Trophoblast cell (in vitro differentiated cells and primary cell): ENCODE results near the gene SLC22A14.
A peak's percentile ranks its signal among the peaks of the same experiment; 100 is the strongest.

Source experiments
- DNase-seq, 2 donors: peaks; one replicate each; pipeline ENCODE4 v3.0.0-alpha.2; 2016
- H2AFZ ChIP-seq: 2 replicates; pipeline ENCODE4 v1.6.1; 2013; ENCODE audit warnings: low read length, moderate library complexity, mild to moderate bottlenecking; ENCODE audit not compliant: insufficient read depth, poor library complexity
- H2AK5ac ChIP-seq: 2 replicates; pipeline ENCODE4 v1.6.1; 2013; ENCODE audit warnings: mild to moderate bottlenecking, low read length
- H2BK120ac ChIP-seq: 2 replicates; pipeline ENCODE4 v1.6.1; 2013; ENCODE audit warnings: low read length, mild to moderate bottlenecking, moderate library complexity; ENCODE audit not compliant: insufficient read depth, poor library complexity
- H2BK12ac ChIP-seq: 2 replicates; pipeline ENCODE4 v1.6.1; 2013; ENCODE audit warnings: mild to moderate bottlenecking, low read length, moderate library complexity
- H2BK5ac ChIP-seq: 2 replicates; pipeline ENCODE4 v1.6.1; 2013; ENCODE audit warnings: low read length, low read depth, moderate library complexity, mild to moderate bottlenecking; ENCODE audit not compliant: poor library complexity
- H3K14ac ChIP-seq: 2 replicates; pipeline ENCODE4 v1.6.1; 2013; ENCODE audit warnings: mild to moderate bottlenecking, low read length
- H3K18ac ChIP-seq: 2 replicates; pipeline ENCODE4 v1.6.1; 2013; ENCODE audit warnings: mild to moderate bottlenecking, low read length
- H3K23ac ChIP-seq: 2 replicates; pipeline ENCODE4 v1.6.1; 2013; ENCODE audit warnings: low read length
- H3K27ac ChIP-seq: 2 replicates; pipeline ENCODE4 v1.5.1; 2013; ENCODE audit warnings: low read depth, mild to moderate bottlenecking, inconsistent platforms, low read length, moderate library complexity
- H3K27me3 ChIP-seq: 2 replicates; pipeline ENCODE4 v1.6.1; 2013; ENCODE audit warnings: inconsistent platforms, mild to moderate bottlenecking, low read length, moderate library complexity; ENCODE audit not compliant: insufficient read depth
- H3K36me3 ChIP-seq, 2 experiments: 1 replicate in 1 of 2; 2 replicates in 1 of 2; pipeline ENCODE4 v1.6.1; 2013; ENCODE audit warnings: low read length in 2 of 2, mild to moderate bottlenecking in 2 of 2, moderate library complexity in 1 of 2; ENCODE audit not compliant: insufficient read depth in 2 of 2, control insufficient read depth in 1 of 2
- H3K4ac ChIP-seq: 2 replicates; pipeline ENCODE4 v1.6.1; 2013; ENCODE audit warnings: low read depth, mild to moderate bottlenecking, low read length, moderate library complexity
- H3K4me1 ChIP-seq, 2 experiments: 1 replicate in 1 of 2; 2 replicates in 1 of 2; pipeline ENCODE4 v1.6.1; 2013; ENCODE audit warnings: low read length in 2 of 2, mild to moderate bottlenecking in 2 of 2, moderate library complexity in 1 of 2; ENCODE audit not compliant: insufficient read depth in 2 of 2, control insufficient read depth in 1 of 2
- H3K4me2 ChIP-seq: 2 replicates; pipeline ENCODE4 v1.6.1; 2013; ENCODE audit warnings: inconsistent platforms, mild to moderate bottlenecking, low read length, moderate library complexity
- H3K4me3 ChIP-seq: 2 replicates; pipeline ENCODE4 v1.5.1; 2013; ENCODE audit warnings: mild to moderate bottlenecking, low read depth, low read length, inconsistent platforms
- H3K79me1 ChIP-seq: one replicate; pipeline ENCODE4 v1.6.1; 2013; ENCODE audit warnings: low read length
- H3K79me2 ChIP-seq: 2 replicates; pipeline ENCODE4 v1.6.1; 2013; ENCODE audit warnings: low read length, mild to moderate bottlenecking; ENCODE audit not compliant: control insufficient read depth, insufficient read depth, poor library complexity
- H3K9ac ChIP-seq: 2 replicates; pipeline ENCODE4 v1.6.1; 2013; ENCODE audit warnings: mild to moderate bottlenecking, low read length
- H3K9me3 ChIP-seq: 2 replicates; pipeline ENCODE4 v1.6.1; 2013; ENCODE audit warnings: low read depth, mild to moderate bottlenecking, control low read depth, inconsistent platforms, low read length; ENCODE audit not compliant: insufficient read depth
- H4K12ac ChIP-seq: 2 replicates; pipeline ENCODE4 v1.6.1; 2013; ENCODE audit warnings: low read depth, mild to moderate bottlenecking, low read length, moderate library complexity
- H4K8ac ChIP-seq: 2 replicates; pipeline ENCODE4 v1.6.1; 2013; ENCODE audit warnings: low read depth, mild to moderate bottlenecking, low read length, moderate library complexity
- H4K91ac ChIP-seq: one replicate; pipeline ENCODE4 v1.6.1; 2013; ENCODE audit warnings: low read depth, mild to moderate bottlenecking, low read length, moderate library complexity
- WGBS: extraction: QIAGEN DNeasy Blood & Tissue Kit; methylation state at CpG from one replicate; pipeline ENCODE4 v1.1.7; 2013; ENCODE audit warnings: missing lambda C conversion rate; ENCODE audit not compliant: insufficient read length, insufficient coverage; ENCODE audit errors: extremely low coverage; 5-methylcytosine and 5-hydroxymethylcytosine counted together

SLC22A14 gene

GRCh38 chr3:38354588-38355330 is 72.7 kb downstream of the SLC22A14 start:
- Histone ChIP-seq H2AFZ (no peak overlapping the region), H4K91ac (no peak overlapping the region), H2BK120ac (no peak overlapping the region), H4K8ac (no peak overlapping the region), H3K9ac (no peak overlapping the region), H2AK5ac (no peak overlapping the region), H3K27me3 (no peaks in the 10 kb centered on the region), H3K79me2 (no peaks in the 10 kb centered on the region), H4K12ac (no peak overlapping the region), H3K4me2 (no peak overlapping the region), H3K27ac (no peak overlapping the region), H3K18ac (no peak overlapping the region), H3K79me1 (no peaks in the 10 kb centered on the region), H3K4ac (no peak overlapping the region), H2BK12ac (no peak overlapping the region), H3K4me1 (no peaks in the 10 kb centered on the region), H3K14ac (no peak overlapping the region), H3K4me3 (no peak overlapping the region), H2BK5ac (no peak overlapping the region), H3K23ac (no peak overlapping the region), H3K36me3 (peaks cover 0 to 2% of the 10 kb centered on the region in 2 experiments), H3K9me3 (no peaks in the 10 kb centered on the region)
- DNase-seq: no peak
- WGBS: no CpG with 5 or more reads among the region's 4 CpGs

DNA sequence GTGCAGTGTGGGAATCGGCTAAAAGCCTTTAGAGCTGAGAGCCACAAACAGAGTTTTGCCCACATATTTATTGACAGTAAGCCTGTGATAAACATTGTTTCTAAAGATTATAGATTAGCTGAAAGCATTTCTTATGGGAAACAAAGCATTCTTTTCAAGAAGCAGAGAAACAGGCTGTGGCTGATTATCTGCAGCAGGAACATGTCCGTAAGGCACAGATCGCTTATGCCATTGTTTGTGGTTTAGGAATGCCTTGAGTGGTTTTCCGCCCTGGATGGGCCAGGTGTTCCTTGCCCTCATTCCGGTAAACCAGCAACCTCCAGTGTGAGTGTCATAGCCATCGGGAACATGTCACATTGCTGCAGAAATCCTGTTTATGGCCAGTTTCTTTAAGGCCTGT is 76.9 kb downstream of the SLC22A14 start:
- H3K36me3 ChIP-seq: peaks cover 0 to 2% of the 10 kb centered on the region in 2 experiments
- no peak overlapping the region for H2BK120ac ChIP-seq
- no peaks in the 10 kb centered on the region for H3K4me1 ChIP-seq
- H3K4me2 ChIP-seq: no peak overlapping the region
- no peak overlapping the region for H4K91ac ChIP-seq
- H3K23ac ChIP-seq: no peak overlapping the region
- H2AFZ ChIP-seq: no peak overlapping the region
- H3K27ac ChIP-seq: no peak overlapping the region
- no peak overlapping the region for H3K18ac ChIP-seq
- H3K9me3 ChIP-seq: no peaks in the 10 kb centered on the region
- H4K8ac ChIP-seq: no peak overlapping the region
- no peaks in the 10 kb centered on the region for H3K79me1 ChIP-seq
- no peak overlapping the region for H2AK5ac ChIP-seq
- no peak overlapping the region for H3K14ac ChIP-seq
- H4K12ac ChIP-seq: no peak overlapping the region
- no CpG with 5 or more reads among the region's 6 CpGs for WGBS
- H2BK5ac ChIP-seq: no peak overlapping the region
- H3K9ac ChIP-seq: no peak overlapping the region
- no peaks in the 10 kb centered on the region for H3K27me3 ChIP-seq
- H2BK12ac ChIP-seq: no peak overlapping the region
- no peak overlapping the region for H3K4me3 ChIP-seq
- no peaks in the 10 kb centered on the region for H3K79me2 ChIP-seq
- H3K4ac ChIP-seq: no peak overlapping the region
- peak in 1 of 2 donors; percentile 12 for DNase-seq

GRCh38 chr3:38360345-38360744 is 78.3 kb downstream of the SLC22A14 start:
- no peaks in the 10 kb centered on the region for H3K79me2 ChIP-seq
- no CpG with 5 or more reads among the region's 3 CpGs for WGBS
- no peak overlapping the region for H2BK120ac ChIP-seq
- H3K36me3 ChIP-seq: peaks cover 0 to 2% of the 10 kb centered on the region in 2 experiments
- H2AFZ ChIP-seq: no peak overlapping the region
- H3K14ac ChIP-seq: no peak overlapping the region
- no peak overlapping the region for H4K12ac ChIP-seq
- H3K23ac ChIP-seq: no peak overlapping the region
- H3K27ac ChIP-seq: no peak overlapping the region
- H3K9ac ChIP-seq: no peak overlapping the region
- no peak overlapping the region for H3K4me2 ChIP-seq
- H2BK5ac ChIP-seq: no peak overlapping the region
- H3K4me3 ChIP-seq: no peak overlapping the region
- no peak for DNase-seq
- H3K9me3 ChIP-seq: no peaks in the 10 kb centered on the region
- no peak overlapping the region for H2BK12ac ChIP-seq
- H4K8ac ChIP-seq: no peak overlapping the region
- no peaks in the 10 kb centered on the region for H3K27me3 ChIP-seq
- no peak overlapping the region for H3K18ac ChIP-seq
- H3K4me1 ChIP-seq: no peaks in the 10 kb centered on the region
- H3K4ac ChIP-seq: no peak overlapping the region
- H2AK5ac ChIP-seq: no peak overlapping the region
- no peaks in the 10 kb centered on the region for H3K79me1 ChIP-seq
- no peak overlapping the region for H4K91ac ChIP-seq

- H3K9ac ChIP-seq: no peak overlapping the region
- H2AK5ac ChIP-seq: no peak overlapping the region
- no peak overlapping the region for H3K4ac ChIP-seq
- no peaks in the 10 kb centered on the region for H3K27me3 ChIP-seq
- no peak overlapping the region for H2AFZ ChIP-seq
- H3K27ac ChIP-seq: no peak overlapping the region
- no peak overlapping the region for H3K4me2 ChIP-seq
- no peak overlapping the region for H2BK5ac ChIP-seq
- DNase-seq: no peak
- H3K23ac ChIP-seq: no peak overlapping the region
- H3K4me1 ChIP-seq: no peaks in the 10 kb centered on the region
- H3K79me2 ChIP-seq: no peaks in the 10 kb centered on the region
- H3K4me3 ChIP-seq: no peak overlapping the region
- no peaks in the 10 kb centered on the region for H3K79me1 ChIP-seq
- H4K8ac ChIP-seq: no peak overlapping the region
- H2BK120ac ChIP-seq: no peak overlapping the region
- no peak overlapping the region for H2BK12ac ChIP-seq
- H4K12ac ChIP-seq: no peak overlapping the region
- WGBS: no CpG with 5 or more reads among the region's 4 CpGs
- H3K36me3 ChIP-seq: peaks cover 0 to 5% of the 10 kb centered on the region in 2 experiments
- no peak overlapping the region for H3K18ac ChIP-seq
- H3K14ac ChIP-seq: no peak overlapping the region
- H3K9me3 ChIP-seq: no peaks in the 10 kb centered on the region
- no peak overlapping the region for H4K91ac ChIP-seq
Measured at GRCh38 chr3:38361496-38361895, 79.4 kb downstream of the SLC22A14 start.
